GM19099 (cell line): ENCODE results near the gene MT1X.

Source experiments
- POLR2A ChIP-seq: IDR thresholded peaks from 3 replicates; pipeline ENCODE4 v1.6.1; 2011; ENCODE audit warnings: low read depth; ENCODE audit not compliant: insufficient read length; ENCODE audit errors: extremely low read depth

MT1X gene

DNA sequence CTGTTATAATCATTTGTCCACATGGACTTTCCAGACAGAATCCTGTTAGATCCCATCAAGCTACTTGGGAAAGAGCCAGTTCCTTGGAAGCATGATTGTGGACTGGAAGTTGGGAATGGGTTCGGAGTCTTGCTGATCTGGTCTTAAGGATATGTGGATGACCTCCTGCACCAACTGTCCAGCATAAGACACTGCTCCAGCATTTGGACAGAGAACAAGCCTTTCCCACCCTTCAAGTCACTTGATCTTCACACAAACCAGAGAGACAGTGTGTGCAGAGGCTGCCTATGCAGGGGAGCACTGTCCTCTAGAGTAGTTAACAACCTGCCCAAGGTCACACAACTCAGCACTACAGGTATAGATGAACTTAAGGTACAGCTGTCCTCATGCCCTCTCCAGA, 36.4 kb upstream of the MT1X start:
- TF ChIP-seq POLR2A = no peak

- TF ChIP-seq POLR2A = no peak
Observed at GRCh38 chr16:56647641-56648431, 34.4 kb upstream of the MT1X start.

DNA sequence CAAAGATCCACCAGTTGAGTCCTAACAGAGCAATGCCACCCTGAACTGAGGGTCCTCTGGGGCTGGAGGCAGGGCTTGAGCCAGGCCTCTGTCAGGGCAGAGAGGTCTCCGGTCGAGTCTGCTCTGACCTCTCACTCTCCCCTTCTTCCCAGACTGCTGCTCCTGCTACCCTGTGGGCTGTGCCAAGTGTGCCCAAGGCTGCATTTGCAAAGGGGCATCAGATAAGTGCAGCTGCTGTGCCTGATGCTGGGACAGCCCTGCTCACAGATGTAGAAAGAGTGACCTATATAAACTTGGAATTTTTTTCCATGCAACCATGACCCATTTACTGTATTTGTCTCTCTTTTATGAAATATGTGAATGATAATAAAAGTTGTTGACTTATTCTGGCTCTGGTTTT, 33.0 kb upstream of the MT1X start:
- no peak for TF ChIP-seq POLR2A

- no peak for TF ChIP-seq POLR2A
Observed at GRCh38 chr16:56649820-56650219, 32.5 kb upstream of the MT1X start.

- TF ChIP-seq POLR2A = no peak
Observed at GRCh38 chr16:56651586-56651985, 30.7 kb upstream of the MT1X start, which contains the start of gene MT1B. Gene MT1B (plus strand): TSS chr16:56651886. CDS start chr16:56651954, 68 bp downstream.

DNA sequence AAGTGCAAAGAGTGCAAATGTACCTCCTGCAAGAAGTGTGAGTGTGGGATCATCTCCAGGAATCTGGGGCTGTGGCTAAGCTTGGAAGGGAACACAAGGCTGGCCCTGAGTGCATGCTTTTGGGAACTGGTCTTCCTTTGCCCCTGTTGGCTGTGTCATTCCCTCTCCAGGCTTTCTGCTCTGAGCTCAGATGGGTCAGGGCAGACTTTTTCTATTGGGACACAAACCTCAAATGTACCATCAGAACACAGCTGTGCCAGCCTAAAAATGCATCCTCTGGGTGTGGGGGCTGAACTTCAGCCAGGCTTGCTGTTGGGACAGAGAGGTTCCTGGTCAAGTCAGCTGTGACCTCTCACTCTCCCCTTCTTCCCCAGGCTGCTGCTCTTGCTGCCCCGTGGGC, 29.7 kb upstream of the MT1X start:
- TF ChIP-seq POLR2A = no peak

GRCh38 chr16:56653218-56653617, 29.1 kb upstream of the MT1X start:
- TF ChIP-seq POLR2A = no peak

DNA sequence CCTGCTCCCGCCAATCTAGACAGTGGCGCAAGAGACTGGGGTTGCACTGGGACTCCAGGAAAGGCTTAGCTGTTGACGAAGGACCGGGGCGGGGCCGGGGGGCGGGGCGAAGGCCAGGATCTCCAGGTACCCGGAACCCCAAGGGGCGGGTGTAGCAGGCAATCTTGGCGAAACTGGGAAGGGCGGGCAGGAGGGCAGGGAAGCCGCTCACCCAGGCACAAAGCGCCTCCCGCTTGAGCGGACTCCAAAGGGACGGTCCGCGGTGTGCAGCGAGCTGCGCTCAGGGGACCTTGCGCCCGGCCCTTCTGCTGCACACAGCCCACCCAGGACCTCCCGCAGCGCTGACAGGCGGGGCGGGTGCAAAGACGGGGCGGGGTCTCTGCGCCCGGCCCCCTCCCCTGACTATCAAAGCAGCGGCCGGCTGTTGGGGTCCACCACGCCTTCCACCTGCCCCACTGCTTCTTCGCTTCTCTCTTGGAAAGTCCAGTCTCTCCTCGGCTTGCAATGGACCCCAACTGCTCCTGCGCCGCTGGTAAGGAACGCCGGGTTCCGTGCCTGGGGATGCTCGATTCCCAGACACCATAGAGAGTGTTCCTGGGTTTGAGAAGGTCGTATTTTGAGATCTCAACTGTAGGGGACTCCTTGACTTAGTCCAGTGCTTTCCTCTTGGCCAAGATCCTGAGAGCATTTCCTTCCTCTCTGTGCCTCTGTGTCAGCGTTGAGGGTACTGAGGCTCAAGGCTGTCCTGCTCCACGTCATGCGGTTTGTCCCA, 24.5 kb upstream of the MT1X start, which contains the start of gene MT1F:
TSS of gene MT1F (plus strand) at position 405 of the 772 bp plus-strand sequence. CDS start at position 505, 100 bp downstream.
- TF ChIP-seq POLR2A = no peak

DNA sequence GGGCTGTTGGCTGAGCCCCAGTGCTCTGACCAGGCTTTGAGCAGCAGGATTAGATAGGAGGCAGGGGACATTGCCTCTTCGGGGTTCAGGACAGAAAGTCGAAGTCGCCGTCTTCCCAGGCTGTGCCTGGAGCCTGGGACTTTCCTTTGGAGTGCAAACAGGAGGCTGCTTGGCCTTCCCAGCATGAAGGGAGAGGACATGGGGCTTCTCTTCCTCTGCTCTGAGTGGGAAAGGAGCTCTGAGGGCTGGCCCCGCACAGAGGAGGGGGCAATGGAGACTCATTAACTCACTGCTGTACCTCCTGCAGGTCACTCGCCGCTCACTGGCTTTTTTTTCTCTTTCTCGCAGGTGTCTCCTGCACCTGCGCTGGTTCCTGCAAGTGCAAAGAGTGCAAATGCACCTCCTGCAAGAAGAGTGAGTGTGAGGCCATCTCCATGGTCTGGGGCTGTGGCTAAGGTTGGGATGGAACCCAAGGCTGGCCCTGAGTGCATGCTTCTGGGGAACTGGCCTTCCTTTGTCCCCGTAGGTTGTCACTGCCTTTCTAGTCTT, 23.9 kb upstream of the MT1X start:
- no peak for TF ChIP-seq POLR2A

GRCh38 chr16:56662357-56663354, 19.6 kb upstream of the MT1X start:
- no peak for TF ChIP-seq POLR2A

- no peak for TF ChIP-seq POLR2A
Observed at GRCh38 chr16:56664506-56664905, 17.8 kb upstream of the MT1X start.

DNA sequence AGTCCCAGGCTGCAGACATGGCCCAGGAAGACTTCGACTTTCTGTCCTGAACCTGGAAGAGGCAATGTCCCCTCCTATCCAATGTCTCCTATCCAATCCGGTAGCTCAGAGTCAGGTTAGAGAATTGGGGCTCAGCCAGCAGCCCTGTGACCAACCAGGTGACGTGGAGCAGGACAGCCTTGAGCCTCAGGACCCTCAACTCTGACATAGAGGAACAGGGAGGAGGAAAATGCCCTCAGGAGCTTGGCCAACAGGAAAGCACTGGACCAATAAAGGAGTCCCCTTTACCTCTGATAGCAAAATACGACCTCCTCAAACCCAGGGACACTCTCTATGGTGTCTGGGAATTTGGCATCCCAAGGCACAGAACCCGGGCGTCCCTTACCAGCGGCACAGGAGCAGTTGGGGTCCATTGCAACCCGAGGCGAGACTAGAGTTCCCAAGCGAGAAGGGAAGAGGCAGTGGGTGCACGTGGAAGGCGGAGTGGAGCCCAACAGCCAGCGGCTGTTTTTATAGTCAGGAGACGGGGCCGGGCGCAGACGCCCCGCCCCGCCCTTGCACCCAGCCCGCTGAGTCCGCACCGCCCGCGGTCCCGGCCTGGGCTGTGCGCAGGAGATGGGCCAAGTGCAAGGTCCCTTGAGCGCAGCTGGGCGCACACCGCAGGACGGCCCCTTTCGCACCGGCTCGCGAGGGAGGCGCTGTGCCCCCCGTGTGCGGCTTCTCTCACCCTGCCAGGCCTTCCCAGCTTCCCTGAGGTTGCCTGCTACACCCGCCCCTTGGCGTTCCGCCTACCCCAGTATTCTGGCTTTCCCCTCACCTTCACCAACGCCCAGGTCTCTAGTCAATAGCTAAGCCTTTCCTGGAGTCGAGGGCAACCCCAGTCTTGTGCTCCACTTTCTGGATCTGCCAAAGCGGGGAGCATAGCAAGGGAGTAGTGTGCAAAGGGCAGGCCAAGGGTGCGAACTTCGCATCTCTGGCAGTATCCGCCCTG, 14.4 kb upstream of the MT1X start, which contains the start of gene MT1G:
TSS of gene MT1G (minus strand) at position 485 of the 991 bp plus-strand sequence. CDS start at position 413, 72 bp downstream.
- TF ChIP-seq POLR2A = no peak
